ENCODE measurements around the gene U2AF2.

Gene U2AF2

DNA sequence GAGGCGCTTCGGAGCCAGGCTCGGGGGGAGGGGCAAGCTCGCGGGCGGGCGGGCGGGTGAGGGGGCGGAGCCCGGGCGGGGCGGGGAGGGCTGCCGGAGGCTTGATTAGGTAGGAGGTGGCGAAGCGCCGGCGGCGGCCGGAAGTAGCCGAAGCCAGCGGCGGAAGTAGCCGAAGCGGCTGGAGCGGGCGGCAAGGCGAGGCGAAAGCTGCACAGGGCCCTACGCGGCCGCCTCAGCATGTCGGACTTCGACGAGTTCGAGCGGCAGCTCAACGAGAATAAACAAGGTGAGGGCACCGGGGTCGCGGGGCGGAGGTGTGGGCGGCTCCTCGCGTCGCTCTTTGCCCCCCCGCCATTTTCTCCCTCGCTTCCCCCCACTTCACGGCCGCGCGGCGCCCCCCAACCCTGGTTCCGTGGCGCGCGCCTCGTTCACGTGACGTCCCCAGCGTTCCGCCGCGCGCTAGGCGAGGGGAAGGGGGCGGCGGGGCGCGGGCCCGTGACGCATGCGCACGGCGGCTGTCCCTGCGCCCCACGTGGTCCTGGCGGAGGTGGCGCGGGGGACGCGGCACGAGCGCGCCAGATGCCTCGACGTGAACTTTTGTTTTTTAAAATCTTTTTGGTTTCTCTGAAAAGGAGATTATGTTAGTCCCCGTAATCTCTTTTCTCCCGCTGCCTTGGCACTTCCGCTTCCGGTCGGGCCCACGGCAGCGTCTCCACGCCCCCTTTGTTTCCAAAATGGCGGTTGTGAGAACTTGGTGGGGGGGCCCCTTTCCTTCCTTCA is at the start of gene U2AF2:
U2AF2 (plus strand) TSS at position 168 of the 780 bp plus-strand sequence; CDS start at position 238, 70 bp downstream.
- peak; percentile 91 to 94 for DNase-seq (ENCODE audit: low read depth in 2 of 2)

DNA sequence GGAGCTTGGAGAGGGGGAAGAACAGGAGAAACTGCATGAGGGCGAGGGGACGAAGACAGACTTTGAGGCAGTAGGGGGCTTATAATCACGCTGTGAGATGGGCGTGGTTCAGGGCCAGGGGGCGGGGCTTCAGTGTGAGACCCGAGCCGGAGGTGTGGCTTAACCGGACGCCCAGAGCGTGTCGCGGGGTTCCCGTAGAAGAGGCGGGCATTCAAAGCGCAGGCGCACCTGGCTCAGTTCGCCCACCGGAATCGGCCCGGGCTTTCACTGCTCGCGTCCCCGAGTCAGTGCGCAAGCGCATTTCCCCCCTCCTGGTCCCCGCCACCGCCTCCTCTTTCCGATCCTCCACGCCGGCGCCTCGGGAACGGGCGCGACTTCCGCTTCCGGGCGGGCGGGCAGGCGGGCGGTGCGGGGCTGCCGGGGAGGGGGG is 49.6 kb upstream of the U2AF2 start:
- DNase-seq (ENCODE audit: low read depth in 2 of 2) = peak; percentile 97 to 99

DNA sequence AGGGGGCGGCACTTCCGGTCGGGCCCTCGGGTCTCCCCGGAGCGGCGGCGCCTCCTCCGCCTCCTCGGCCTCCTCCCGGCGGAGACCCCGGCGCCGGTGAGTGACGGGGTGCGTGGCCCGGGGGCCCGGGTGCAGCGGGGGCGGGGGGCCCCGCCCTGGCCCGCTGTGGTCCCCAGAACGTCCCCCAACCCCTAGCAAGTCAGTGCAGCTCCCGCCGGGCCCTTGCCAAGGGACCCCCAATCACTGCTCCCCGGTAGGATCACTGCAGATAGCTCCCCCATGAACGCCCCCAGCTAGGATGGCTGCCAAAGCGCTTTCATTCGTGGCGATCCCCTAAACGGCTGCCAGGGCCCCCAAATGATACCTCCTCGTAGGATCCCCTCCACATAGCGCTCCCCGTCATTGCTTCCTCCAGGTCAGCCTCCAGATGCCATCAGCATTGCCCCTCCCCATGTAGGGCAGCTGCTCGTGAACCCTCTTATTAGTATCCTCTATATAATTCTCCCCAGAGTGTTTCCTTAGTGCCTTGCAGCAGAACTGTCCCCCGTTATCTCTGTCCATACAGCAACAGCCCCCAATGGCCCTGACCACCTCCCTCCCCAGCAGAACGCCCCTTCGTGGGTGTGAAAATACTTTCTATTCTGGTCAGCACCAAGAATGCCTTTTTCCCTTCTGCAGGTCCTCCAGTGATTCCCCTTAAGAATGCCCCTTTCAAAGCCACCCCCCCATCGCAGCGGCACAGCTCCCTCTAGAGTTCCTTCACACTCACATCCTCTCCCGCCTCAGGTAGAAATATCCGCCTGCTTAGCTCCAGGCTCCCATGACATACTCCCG is 49.0 kb upstream of the U2AF2 start, which contains the start of gene ZNF865:
ZNF865 (plus strand) TSS at position 11 of the 834 bp plus-strand sequence. CDS start 7,972 bp downstream, outside the sequence.
- peak; percentile 58 for DNase-seq (ENCODE audit: low read depth in 2 of 2)

DNA sequence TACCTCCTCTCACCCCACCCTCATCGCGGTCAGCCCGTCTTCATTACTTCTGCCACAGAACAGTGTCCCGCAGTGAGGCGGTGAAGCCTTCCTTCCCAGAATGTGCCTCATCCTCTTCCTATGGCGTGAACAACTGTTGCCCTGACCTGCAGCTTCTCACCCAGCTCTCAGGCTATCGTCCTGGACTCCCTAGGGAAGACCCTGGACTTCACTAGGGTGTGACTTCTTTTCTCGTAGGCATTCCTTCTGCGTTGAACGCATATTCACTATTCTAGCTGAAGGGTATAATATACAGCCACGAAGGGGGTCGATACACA is 48.4 kb upstream of the U2AF2 start:
- DNase-seq (ENCODE audit: low read depth in 2 of 2) = no peak

DNA sequence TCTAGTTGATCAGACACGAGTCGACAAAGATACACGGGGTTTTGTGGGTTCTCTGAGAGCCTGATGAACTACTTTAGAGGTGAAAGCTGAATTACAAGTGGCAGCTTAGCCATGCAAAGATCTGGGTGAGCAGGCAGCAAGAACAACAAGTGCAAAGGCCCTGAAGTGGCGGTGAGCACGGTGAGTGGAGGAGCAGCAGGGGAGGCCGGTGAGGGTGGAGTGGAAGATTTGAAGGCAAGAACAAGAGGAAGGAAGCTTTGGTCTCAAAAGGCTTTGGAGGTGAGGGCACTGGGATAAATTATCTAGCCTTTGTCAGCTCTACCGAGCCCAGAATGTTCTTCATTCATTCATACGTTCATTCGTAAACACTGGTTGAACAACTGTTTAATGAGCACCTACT is 48.0 kb upstream of the U2AF2 start:
- no peak for DNase-seq (ENCODE audit: low read depth in 2 of 2)

DNA sequence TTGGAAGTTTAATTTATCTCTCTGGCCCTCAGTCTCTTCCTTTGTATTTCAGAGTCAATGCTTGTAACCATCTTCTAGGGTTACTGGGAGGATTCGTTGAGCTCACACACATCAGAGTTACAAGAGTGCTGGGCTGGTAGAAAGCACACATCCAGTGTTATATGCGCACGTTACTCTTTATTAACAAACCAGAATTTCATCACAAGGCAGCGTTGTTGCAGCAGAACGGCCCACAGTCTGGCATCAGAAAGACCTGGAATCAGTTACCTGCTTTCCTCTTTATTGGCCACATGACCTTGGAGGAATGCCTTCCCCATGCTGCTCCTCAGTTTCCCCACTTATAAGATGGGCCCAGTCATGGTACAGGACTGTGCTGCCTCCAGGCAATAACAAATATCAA is 45.5 kb upstream of the U2AF2 start:
- DNase-seq (ENCODE audit: low read depth in 2 of 2) = no peak

DNA sequence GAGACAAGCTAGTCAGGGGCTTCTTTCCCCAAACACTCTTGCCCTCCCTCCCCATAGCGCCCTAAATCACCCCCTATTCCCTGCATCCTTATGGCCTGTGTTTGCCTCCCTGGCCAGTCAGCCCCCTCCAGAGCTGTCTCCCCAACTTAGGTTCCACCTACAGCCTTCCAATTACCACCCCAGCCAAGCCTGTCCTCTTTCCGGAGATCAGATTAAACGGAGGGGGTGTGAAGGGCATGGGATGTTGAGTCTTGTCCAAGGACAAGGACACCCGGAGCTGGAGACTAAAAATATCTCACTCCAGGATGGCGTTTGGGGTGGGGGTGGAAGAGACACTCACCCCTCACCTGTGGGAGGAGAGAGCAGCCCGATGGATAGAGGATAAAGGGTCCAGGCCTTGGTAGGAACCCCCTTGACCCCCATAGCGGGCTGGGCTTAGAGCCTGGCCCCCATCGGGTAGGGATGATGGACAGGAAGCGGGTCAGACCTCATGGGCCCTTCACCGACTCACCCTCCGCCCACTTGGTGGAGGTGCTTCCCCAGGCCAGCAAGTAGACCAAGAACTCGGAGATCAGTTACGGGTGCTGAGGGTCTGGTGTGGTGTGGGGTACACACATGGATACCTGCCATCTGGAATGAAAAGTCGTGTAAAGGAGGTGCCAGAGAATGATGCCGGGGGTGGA is 43.4 kb upstream of the U2AF2 start:
- DNase-seq (ENCODE audit: low read depth in 2 of 2) = no peak

DNA sequence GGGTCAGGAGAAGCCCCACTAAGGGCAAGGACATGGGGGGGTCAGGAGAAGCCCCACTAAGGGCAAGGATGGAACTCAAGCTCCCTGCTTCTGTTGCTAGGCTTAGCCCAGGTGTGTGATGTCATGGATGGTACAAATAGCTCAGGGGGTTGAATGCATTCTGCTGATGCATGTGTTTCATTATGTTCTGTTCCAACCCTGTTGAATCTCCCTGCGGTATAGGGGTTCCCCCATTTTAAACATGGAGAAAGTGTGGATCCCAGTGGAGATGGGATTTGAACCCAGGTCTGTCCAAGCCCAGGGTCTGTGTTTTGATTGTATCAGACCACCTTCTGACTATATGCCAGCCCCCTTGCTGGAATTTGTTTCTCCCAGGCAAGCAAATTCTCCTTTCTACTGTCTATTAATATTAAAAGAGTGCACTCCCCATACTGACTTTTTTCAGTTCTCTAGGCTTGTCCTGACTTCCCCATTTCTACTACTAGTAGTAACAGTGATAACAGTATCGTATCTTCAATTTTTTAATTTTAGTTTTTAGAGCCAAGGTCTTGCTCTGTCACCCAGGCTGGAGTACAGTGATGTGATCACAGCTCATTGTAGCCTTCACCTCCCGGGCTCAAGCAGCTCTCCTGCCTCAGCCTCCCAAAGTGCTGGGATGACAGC is 42.7 kb upstream of the U2AF2 start:
- no peak for DNase-seq (ENCODE audit: low read depth in 2 of 2)

DNA sequence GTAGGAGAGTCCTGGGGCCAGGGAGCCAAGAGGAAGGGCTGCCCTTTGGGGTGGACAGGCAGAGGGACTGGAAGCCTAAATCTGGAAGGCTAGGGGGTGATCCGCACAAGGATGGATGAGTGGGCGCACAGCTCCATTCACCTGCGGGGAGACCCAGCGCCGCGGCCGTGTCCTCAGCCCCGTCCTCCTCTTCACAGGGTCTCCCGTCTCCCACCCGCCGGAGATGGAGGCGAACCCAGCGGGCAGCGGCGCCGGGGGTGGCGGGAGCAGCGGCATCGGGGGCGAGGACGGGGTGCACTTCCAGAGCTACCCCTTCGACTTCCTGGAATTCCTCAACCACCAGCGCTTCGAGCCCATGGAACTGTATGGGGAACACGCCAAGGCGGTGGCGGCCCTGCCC is 41.4 kb upstream of the U2AF2 start:
- no peak for DNase-seq (ENCODE audit: low read depth in 2 of 2)

DNA sequence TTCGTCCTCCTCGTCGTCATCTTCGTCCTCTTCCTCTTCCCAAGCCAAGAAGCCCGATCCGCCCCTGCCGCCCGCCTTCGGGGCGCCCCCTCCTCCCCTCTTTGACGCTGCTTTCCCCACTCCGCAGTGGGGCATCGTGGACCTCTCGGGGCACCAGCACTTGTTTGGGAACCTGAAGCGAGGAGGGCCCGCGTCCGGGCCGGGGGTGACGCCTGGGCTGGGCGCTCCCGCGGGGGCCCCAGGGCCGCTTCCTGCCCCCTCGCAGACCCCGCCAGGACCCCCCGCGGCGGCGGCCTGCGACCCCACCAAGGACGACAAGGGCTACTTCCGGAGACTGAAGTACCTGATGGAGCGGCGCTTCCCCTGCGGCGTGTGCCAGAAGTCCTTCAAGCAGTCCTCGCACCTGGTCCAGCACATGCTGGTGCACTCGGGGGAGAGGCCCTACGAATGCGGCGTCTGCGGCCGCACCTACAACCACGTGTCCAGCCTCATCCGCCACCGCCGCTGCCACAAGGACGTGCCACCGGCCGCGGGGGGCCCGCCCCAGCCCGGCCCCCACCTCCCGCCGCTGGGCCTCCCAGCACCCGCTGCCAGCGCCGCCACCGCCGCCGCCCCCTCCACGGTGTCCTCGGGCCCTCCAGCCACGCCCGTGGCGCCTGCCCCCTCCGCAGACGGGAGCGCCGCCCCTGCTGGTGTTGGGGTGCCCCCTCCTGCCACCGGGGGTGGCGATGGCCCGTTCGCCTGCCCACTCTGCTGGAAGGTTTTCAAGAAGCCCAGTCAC is 40.7 kb upstream of the U2AF2 start:
- DNase-seq (ENCODE audit: low read depth in 2 of 2) = no peak

DNA sequence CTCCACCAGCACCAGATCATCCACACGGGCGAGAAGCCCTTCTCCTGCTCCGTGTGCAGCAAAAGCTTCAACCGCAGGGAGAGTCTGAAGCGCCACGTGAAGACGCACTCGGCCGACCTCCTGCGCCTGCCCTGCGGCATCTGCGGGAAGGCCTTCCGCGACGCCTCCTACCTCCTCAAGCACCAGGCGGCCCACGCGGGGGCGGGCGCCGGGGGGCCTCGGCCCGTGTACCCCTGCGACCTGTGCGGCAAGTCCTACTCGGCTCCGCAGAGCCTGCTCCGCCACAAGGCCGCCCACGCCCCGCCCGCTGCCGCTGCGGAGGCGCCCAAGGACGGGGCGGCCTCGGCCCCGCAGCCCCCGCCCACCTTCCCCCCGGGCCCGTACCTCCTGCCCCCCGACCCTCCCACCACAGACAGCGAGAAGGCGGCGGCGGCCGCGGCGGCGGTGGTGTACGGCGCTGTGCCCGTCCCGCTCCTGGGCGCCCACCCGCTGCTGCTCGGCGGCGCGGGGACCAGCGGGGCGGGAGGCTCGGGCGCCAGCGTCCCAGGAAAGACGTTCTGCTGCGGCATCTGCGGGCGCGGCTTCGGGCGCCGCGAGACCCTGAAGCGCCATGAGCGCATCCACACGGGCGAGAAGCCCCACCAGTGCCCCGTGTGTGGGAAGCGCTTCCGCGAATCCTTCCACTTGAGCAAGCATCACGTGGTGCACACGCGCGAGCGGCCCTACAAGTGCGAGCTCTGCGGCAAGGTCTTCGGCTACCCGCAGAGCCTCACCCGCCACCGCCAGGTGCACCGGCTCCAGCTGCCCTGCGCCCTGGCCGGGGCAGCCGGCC is 39.9 kb upstream of the U2AF2 start:
- no peak for DNase-seq (ENCODE audit: low read depth in 2 of 2)

DNA sequence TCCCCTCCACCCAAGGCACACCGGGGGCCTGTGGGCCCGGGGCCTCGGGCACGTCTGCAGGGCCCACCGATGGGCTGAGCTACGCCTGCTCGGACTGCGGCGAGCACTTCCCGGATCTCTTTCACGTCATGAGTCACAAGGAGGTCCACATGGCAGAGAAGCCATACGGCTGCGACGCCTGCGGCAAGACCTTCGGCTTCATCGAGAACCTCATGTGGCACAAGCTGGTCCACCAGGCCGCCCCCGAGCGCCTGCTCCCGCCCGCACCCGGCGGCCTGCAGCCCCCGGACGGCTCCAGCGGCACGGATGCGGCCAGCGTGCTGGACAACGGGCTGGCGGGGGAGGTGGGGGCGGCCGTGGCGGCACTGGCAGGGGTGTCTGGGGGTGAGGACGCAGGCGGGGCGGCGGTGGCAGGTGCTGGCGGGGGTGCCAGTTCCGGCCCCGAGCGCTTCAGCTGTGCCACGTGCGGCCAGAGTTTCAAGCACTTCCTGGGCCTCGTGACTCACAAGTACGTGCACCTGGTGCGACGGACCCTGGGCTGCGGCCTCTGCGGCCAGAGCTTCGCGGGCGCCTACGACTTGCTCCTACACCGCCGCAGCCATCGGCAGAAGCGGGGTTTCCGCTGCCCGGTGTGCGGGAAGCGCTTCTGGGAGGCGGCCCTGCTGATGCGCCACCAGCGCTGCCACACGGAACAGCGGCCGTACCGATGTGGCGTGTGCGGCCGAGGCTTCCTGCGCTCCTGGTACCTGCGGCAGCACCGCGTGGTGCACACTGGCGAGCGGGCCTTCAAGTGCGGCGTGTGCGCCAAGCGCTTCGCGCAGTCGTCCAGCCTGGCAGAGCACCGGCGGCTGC is 39.1 kb upstream of the U2AF2 start:
- no peak for DNase-seq (ENCODE audit: low read depth in 2 of 2)

DNA sequence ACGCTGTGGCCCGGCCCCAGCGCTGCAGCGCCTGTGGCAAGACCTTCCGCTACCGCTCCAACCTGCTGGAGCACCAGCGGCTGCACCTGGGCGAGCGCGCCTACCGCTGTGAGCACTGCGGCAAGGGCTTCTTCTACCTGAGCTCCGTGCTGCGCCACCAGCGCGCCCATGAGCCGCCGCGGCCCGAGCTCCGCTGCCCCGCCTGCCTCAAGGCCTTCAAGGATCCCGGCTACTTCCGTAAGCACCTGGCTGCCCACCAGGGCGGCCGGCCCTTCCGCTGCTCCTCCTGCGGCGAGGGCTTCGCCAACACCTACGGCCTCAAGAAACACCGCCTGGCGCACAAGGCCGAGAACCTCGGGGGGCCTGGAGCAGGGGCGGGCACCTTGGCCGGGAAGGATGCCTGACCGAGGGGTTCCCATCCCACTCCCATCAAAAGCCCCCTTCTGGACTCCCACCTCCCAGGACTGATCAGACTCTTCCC is 38.4 kb upstream of the U2AF2 start:
- DNase-seq (ENCODE audit: low read depth in 2 of 2) = no peak

DNA sequence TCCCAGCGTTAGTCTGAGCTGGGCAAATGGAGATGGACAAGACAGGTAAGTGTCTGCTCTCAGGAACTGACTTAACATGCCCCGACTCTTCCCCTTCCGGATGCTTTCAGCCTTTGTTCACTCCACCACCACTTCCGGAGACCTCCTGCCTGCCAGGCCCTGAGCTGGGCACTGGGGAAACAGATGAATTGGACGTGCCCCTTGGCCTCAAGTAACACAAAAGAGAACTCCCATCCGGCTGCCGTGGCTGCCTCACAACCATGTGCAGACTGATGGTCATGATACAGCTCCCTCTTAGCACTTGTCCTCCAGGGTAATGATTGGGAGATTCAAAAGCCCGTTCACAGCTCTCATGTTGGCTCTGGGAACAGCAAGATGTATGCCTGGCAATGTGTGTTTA is 37.4 kb upstream of the U2AF2 start:
- no peak for DNase-seq (ENCODE audit: low read depth in 2 of 2)

DNA sequence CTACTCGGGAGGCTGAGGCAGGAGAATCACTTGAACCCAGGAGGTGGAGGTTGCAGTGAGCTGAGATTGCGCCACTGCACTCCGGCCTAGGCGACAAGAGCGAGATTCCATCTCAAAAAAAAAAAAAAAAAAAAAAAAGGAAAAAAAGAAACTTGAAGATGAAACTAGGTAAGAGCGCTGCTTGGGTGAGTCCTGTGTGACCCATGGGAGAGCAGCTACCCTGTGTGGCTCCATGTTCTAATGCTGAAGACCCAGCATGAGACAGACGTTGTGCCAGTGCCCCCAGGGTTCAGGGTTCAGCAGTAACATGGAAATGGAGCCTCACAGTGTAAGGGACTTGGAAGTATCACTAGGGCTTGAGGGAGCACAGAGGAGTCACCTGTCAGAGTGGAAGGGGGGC is 36.4 kb upstream of the U2AF2 start:
- DNase-seq (ENCODE audit: low read depth in 2 of 2) = no peak

DNA sequence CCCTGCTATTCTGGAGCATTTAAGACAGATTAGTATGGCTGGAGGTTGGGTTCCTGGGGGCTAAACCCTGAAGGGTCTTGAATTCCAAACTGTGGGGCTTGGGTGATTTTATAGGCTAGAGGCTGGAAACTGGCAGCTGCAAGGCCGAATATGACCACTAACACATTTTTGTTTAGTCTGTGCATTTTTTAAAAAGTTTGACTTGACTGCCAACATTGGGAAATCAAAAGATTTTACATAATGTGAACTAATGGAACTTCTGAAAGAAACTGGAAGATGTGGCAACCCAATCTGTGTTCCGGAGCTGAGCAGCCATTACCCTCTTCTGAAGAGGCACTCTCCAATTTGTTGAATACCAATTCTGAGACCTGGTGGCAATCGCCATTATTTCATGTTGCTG is 35.5 kb upstream of the U2AF2 start:
- DNase-seq (ENCODE audit: low read depth in 2 of 2) = no peak

DNA sequence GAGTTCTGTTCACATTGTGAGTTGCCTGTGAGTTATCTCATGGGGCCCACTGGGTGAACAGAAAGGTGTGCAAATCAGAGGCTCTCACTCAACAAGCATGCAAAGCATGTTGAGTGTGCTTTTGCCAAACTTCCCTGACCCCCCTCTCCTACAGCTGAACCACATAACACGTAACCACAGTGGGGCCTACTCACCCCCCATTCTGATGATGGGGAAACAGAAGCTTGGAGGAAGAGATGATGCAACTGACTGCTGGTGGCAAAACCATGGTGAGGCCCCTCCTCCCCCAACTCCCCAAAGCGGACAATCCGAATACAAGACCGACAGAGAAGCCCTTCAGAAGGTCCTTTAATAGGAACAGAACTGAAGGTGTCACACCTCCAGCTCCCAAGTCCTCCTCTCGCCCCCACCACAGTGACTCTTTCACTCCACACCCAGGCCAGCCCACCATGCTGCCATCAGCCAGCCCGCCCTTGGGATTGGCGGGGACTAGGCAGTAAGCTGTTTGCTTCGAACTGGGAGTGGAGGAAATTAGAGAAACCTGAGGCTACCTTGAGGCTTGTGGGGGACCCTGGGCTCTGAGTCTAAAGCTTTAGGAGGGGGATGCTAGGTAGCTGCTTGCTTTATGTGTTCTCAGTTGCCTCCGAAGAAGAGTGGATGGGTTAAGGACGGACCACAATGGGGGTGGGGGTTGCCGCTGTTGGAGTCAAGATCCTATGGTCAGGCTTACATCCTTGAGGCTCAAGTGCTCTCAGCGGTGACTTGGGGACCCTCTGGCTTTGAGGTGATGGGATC is 34.2 kb upstream of the U2AF2 start:
- peak in 1 of 2 donors; percentile 31 for DNase-seq (ENCODE audit: low read depth in 2 of 2)

DNA sequence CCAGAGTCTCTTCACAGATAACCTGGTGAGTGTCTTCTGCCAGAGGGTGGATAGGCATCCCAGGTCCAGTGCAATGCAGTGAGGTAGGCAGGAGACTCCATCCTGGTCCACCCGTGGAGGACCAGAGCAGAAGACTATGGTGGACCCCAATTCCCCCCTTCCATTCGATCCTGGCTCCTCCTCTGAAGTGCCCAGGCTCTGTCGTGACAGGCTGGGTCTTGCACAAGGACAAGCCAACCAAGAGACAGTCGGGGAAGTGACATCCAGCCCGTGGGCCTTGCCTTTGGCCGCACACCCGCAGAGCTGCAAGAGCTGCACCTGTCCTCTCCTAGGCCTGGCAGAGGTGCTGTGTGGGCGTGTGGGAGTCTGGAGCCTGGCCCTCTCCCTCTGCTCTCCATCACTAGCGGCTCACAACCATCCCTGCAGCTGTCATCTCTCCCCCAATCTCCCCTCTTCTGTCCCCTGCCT is 33.6 kb upstream of the U2AF2 start:
- DNase-seq (ENCODE audit: low read depth in 2 of 2) = no peak

Data from stimulated activated CD8-positive, alpha-beta memory T cell treated with anti-CD3 and anti-CD28 coated beads, Interleukin-7, amount 100 ng/mL, for 4 hours (primary cell).